Esophagus squamous epithelium (tissue), 5 donors: ENCODE data around the gene METTL16. TPM values are rescaled to one million over a fixed set of nuclear protein-coding genes. Genes with fewer than 3 reads are reported as not detected.
A peak's percentile ranks its signal among the peaks of the same experiment; 100 is the strongest.

Experiments used
- DNase-seq: peaks from one replicate; lab custom pipeline; 2025; lab: John Stamatoyannopoulos, UW
- H3K27ac ChIP-seq, 4 donors: fragments of 200-600 bp; sonication (generic); one replicate each; pipeline ENCODE4 v1.5.1; 2016 to 2019; ENCODE audit warnings: mild to moderate bottlenecking in 1 of 4
- H3K27me3 ChIP-seq, 4 donors: fragments of 200-600 bp; sonication (generic); 1 replicate in 3 of 4; 2 replicates in 1 of 4; pipeline versions ENCODE4 v1.5.1 to v1.6.0; 2017 to 2021; ENCODE audit warnings: antibody characterized with exemption in 1 of 4
- H3K36me3 ChIP-seq, 3 donors: fragments of 200-600 bp; sonication (generic); one replicate each; pipeline ENCODE4 v1.5.1; 2016 to 2019
- H3K4me1 ChIP-seq, 3 donors: fragments of 200-600 bp; sonication (generic); one replicate each; pipeline ENCODE4 v1.5.1; 2017 to 2019
- H3K4me3 ChIP-seq, 4 donors: fragments of 200-600 bp; sonication (generic); 1 replicate in 3 of 4; 2 replicates in 1 of 4; pipeline ENCODE4 v1.5.1; 2016 to 2019; ENCODE audit warnings: mild to moderate bottlenecking in 2 of 4, moderate library complexity in 1 of 4
- H3K9me3 ChIP-seq, 3 donors: fragments of 200-600 bp; sonication (generic); one replicate each; pipeline ENCODE4 v1.5.1; 2016 to 2019
- CTCF ChIP-seq, 6 experiments: fragments of 450-650 bp in 4 of 6; fragments of 200-600 bp in 2 of 6; sonication (generic) in 2 of 6; IDR thresholded peaks; one replicate each; pipeline ENCODE4 v1.5.1; 2016 to 2019; ENCODE audit warnings: antibody characterized with exemption in 6 of 6, mild to moderate bottlenecking in 4 of 6, moderate library complexity in 4 of 6
- POLR2A ChIP-seq, 4 donors: fragments of 450-650 bp; IDR thresholded peaks; one replicate each; pipeline ENCODE4 v1.6.1; 2017; ENCODE audit warnings: antibody characterized with exemption in 4 of 4, mild to moderate bottlenecking in 4 of 4, moderate library complexity in 3 of 4
- WGBS, 2 donors: methylation state at CpG; one replicate each; pipeline ENCODE4 v1.1.5; 2018; 5-methylcytosine and 5-hydroxymethylcytosine counted together
- intact Hi-C: fragments of 100-400 bp; cut with DNase I; formaldehyde crosslinking; loops from one replicate; pipeline ENCODE4 v1.15.0; 2022
- total RNA-seq, 4 donors: library from RNA; depleted of rRNA; stranded (reverse); fragments of >200 nt; gene quantifications; one replicate each; pipeline ENCODE4 v1.1.0, GENCODE V29; 2016
- donor health status: DM: yes; HTN: yes; CAD: no.

Gene METTL16
- total RNA-seq, 4 donors from 2014 or later = 12.5 to 31.5 (median 25.3) TPM

DNA sequence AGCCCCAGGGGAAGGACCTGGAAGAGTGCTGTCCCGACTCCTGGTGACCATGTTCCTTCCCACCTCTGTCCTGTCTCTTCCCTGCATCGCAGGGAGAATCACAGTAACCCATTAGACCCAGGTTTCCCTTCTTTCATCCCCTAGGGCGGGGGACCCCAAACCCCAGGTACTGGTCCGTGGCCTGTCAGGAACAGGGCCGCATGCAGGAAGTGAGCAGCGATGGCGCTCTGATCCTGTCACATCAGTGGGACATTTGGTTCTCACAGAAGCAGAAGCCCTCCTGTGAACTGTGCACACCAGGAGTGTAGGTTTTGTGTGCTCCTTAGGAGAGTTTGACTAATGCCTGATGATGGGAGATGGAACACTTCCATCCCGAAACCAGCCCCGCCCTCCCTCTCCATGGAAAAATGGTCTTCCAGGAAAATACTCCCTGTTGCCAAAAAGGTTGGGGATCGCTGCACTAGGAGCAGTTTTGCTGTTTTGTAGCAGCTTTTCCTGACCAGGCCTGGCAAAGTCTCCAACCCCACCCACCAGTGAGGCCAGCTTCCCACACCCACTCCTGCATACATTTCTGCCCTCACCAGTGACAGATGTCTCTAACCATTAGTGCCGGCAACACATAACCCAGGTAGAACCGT is 121.4 kb downstream of the METTL16 start:
- no peak for TF ChIP-seq POLR2A (IDR thresholded peaks at IDR 0.05)
- TF ChIP-seq CTCF (IDR thresholded peaks at IDR 0.05) = no peak

DNA sequence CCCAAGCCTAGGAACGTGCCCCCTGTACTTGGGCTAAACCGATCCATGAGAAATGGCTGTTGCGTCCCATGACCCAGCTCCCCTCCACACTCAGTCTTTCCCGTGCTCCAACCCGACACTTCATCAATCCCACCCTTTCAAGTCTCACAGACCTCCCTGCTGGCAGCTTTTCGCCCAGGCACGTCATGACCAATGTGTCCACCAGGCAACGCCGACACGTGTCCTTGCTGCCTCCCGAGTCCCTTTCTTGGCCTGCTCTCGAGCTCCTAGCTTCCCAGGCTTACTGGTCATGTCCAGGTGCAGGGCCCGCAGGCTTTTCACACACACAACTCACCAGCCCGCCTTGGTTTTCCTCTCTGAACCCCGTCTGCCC is 123.0 kb downstream of the METTL16 start:
- H3K4me3 ChIP-seq = no peak overlapping the region
- H3K27ac ChIP-seq = peak overlapping the region in 1 of 4 donors; percentile 92
- 84 to 93% methylated on average over 15 of the region's 15 CpGs for WGBS, 2 donors
- no peak for DNase-seq
- TF ChIP-seq CTCF (IDR thresholded peaks at IDR 0.05) (peak in 1 of 6 experiments; percentile 20), POLR2A (IDR thresholded peaks at IDR 0.05) (no peak)
- peaks cover 27 to 72% (median 34%) of the 10 kb centered on the region in 3 donors for H3K4me1 ChIP-seq
- intact Hi-C loops = no loop called here
- peaks cover 17 to 60% (median 24%) of the 10 kb centered on the region in 3 donors for H3K36me3 ChIP-seq
- H3K9me3 ChIP-seq = no peaks in the 10 kb centered on the region
- no peaks in the 10 kb centered on the region for H3K27me3 ChIP-seq

More for the DNA sequence above, 121.4 kb downstream of the METTL16 start:
- Histone ChIP-seq H3K9me3 (no peaks in the 10 kb centered on the region), H3K4me3 (no peak overlapping the region), H3K4me1 (peaks cover 39 to 81% (median 49%) of the 10 kb centered on the region in 3 donors), H3K36me3 (peaks cover 21 to 58% (median 24%) of the 10 kb centered on the region in 3 donors), H3K27ac (peak overlapping the region; percentile 18 to 100 (median 96)), H3K27me3 (no peaks in the 10 kb centered on the region)
- 47 to 72% methylated on average over 6 to 11 of the region's 12 CpGs for WGBS, 2 donors
- intact Hi-C loops = no loop called here
- DNase-seq = no peak

DNA sequence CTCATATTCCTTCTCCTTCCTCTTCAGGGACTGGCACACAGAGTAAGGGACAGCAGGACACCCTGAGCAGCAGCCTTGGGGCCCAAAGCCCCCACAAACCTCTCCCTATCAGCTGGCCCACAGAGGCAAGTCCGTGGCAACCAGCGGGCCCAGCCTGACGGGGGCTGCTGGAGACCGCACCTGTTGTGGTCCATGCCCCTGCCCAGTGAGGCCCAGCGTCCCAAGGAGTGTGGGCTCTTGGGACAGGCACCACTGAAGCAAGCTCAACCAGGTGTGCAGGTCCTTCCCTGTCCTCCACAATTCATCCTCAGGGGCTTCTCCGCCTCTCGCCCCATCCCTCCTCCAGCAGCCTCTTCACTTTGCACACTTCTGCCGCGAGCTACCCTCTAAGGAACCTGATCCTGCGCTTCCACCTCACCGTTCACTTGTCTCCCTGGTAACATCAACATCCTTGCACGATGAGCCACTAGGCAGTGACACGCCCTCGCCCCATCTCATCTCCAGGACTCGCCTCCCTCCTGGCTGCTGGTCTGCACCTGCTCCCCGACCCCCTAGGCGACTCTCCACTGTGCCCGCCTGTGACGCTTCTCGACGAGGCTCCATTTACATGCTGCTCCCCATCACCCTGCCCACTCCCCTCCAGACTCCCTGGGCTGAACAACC is 123.5 kb downstream of the METTL16 start:
- H3K27ac ChIP-seq = peak overlapping the region in 1 of 4 donors; percentile 92
- no peak for DNase-seq
- WGBS, 2 donors = 83 to 91% methylated on average over 14 to 16 of the region's 21 CpGs
- H3K4me3 ChIP-seq = no peak overlapping the region
- H3K27me3 ChIP-seq = no peaks in the 10 kb centered on the region
- TF ChIP-seq CTCF (IDR thresholded peaks at IDR 0.05) = no peak
- no peak for TF ChIP-seq POLR2A (IDR thresholded peaks at IDR 0.05)
- intact Hi-C loops = no loop called here
- H3K9me3 ChIP-seq = no peaks in the 10 kb centered on the region
- H3K4me1 ChIP-seq = peaks cover 27 to 75% (median 34%) of the 10 kb centered on the region in 3 donors
- peaks cover 17 to 65% (median 24%) of the 10 kb centered on the region in 3 donors for H3K36me3 ChIP-seq

GRCh38 chr17:2387086-2388019 is 124.3 kb downstream of the METTL16 start:
- TF ChIP-seq POLR2A (IDR thresholded peaks at IDR 0.05) (no peak), CTCF (IDR thresholded peaks at IDR 0.05) (no peak)
- Histone ChIP-seq H3K36me3 (peaks cover 17 to 67% (median 24%) of the 10 kb centered on the region in 3 donors), H3K4me1 (peaks cover 33 to 82% (median 34%) of the 10 kb centered on the region in 3 donors), H3K27ac (peak overlapping the region in 3 of 4 donors; percentile 76 to 82 (median 78)), H3K9me3 (no peaks in the 10 kb centered on the region), H3K4me3 (no peak overlapping the region), H3K27me3 (no peaks in the 10 kb centered on the region)
- intact Hi-C loops = no loop called here
- 88 to 93% methylated on average over 16 to 24 of the region's 41 CpGs for WGBS, 2 donors
- DNase-seq = no peak
